Dendritic cell treated with granulocyte-macrophage colony-stimulating factor and Interleukin-4, amounts not matched to agents 40 ng/mL and 50 ng/mL, for 4 days (primary cell): Measurements from ENCODE around the gene KLF3.
A peak's percentile ranks its signal among the peaks of the same experiment; 100 is the strongest.

Experiments used
- H3K27ac Mint-ChIP-seq: one replicate; pipeline ENCODE4 v1.8.0; 2022; ENCODE audit warnings: mild to moderate bottlenecking, mixed read lengths
- H3K27me3 Mint-ChIP-seq: one replicate; pipeline ENCODE4 v1.8.0; 2022; ENCODE audit warnings: mild to moderate bottlenecking, mixed read lengths
- H3K36me3 Mint-ChIP-seq: one replicate; pipeline ENCODE4 v1.8.0; 2022; ENCODE audit warnings: low read depth, mixed read lengths
- H3K4me1 Mint-ChIP-seq: one replicate; pipeline ENCODE4 v1.8.0; 2022; ENCODE audit warnings: low read depth, mixed read lengths
- H3K4me3 Mint-ChIP-seq: one replicate; pipeline ENCODE4 v1.8.0; 2022; ENCODE audit warnings: mild to moderate bottlenecking, moderate library complexity, mixed read lengths
- H3K9me3 Mint-ChIP-seq: one replicate; pipeline ENCODE4 v1.8.0; 2022; ENCODE audit warnings: mixed read lengths
- intact Hi-C: fragments of 100-400 bp; cut with micrococcal nuclease; formaldehyde crosslinking; loops from one replicate; pipeline ENCODE4 v1.15.0; 2022

The KLF3 gene

GRCh38 chr4:38630519-38630918 is 33.5 kb upstream of the KLF3 start:
- no peaks in the 10 kb centered on the region for H3K9me3 Mint-ChIP-seq
- H3K27me3 Mint-ChIP-seq = no peaks in the 10 kb centered on the region
- no peaks in the 10 kb centered on the region for H3K36me3 Mint-ChIP-seq
- H3K4me3 Mint-ChIP-seq = no peak overlapping the region
- intact Hi-C loops = no loop called here
- no peak overlapping the region for H3K27ac Mint-ChIP-seq
- peaks cover 11% of the 10 kb centered on the region for H3K4me1 Mint-ChIP-seq

- intact Hi-C loops = no loop called here
- H3K36me3 Mint-ChIP-seq = no peaks in the 10 kb centered on the region
- H3K9me3 Mint-ChIP-seq = no peaks in the 10 kb centered on the region
- no peaks in the 10 kb centered on the region for H3K27me3 Mint-ChIP-seq
- H3K4me1 Mint-ChIP-seq = peaks cover 6% of the 10 kb centered on the region
- no peak overlapping the region for H3K27ac Mint-ChIP-seq
- no peak overlapping the region for H3K4me3 Mint-ChIP-seq
Observed at GRCh38 chr4:38634047-38634759, 29.8 kb upstream of the KLF3 start.

- H3K4me1 Mint-ChIP-seq = peaks cover 7% of the 10 kb centered on the region
- no peak overlapping the region for H3K27ac Mint-ChIP-seq
- H3K36me3 Mint-ChIP-seq = no peaks in the 10 kb centered on the region
- H3K4me3 Mint-ChIP-seq = no peak overlapping the region
- intact Hi-C loops = no loop called here
- H3K9me3 Mint-ChIP-seq = no peaks in the 10 kb centered on the region
- peaks cover 2% of the 10 kb centered on the region for H3K27me3 Mint-ChIP-seq
Observed at GRCh38 chr4:38639242-38639641, 24.8 kb upstream of the KLF3 start.

GRCh38 chr4:38641811-38642210 is 22.2 kb upstream of the KLF3 start:
- Mint-ChIP-seq H3K9me3 (no peaks in the 10 kb centered on the region), H3K27ac (no peak overlapping the region), H3K36me3 (no peaks in the 10 kb centered on the region), H3K4me3 (no peak overlapping the region), H3K27me3 (peaks cover 2% of the 10 kb centered on the region), H3K4me1 (peaks cover 5% of the 10 kb centered on the region)
- intact Hi-C loops = no loop called here

GRCh38 chr4:38644201-38644600 is 19.8 kb upstream of the KLF3 start:
- Mint-ChIP-seq H3K27ac (no peak overlapping the region), H3K9me3 (no peaks in the 10 kb centered on the region), H3K36me3 (no peaks in the 10 kb centered on the region), H3K27me3 (peaks cover 2% of the 10 kb centered on the region), H3K4me1 (peaks cover 16% of the 10 kb centered on the region), H3K4me3 (no peak overlapping the region)
- intact Hi-C loops = no loop called here

- Mint-ChIP-seq H3K4me3 (no peak overlapping the region), H3K9me3 (no peaks in the 10 kb centered on the region), H3K36me3 (no peaks in the 10 kb centered on the region), H3K27me3 (no peaks in the 10 kb centered on the region), H3K4me1 (peaks cover 15% of the 10 kb centered on the region), H3K27ac (no peak overlapping the region)
- intact Hi-C loops = no loop called here
Observed at GRCh38 chr4:38647101-38647819, 16.7 kb upstream of the KLF3 start.

GRCh38 chr4:38650133-38650532 is 13.9 kb upstream of the KLF3 start:
- no peak overlapping the region for H3K27ac Mint-ChIP-seq
- H3K4me1 Mint-ChIP-seq = peaks cover 27% of the 10 kb centered on the region
- peaks cover 1% of the 10 kb centered on the region for H3K27me3 Mint-ChIP-seq
- H3K36me3 Mint-ChIP-seq = no peaks in the 10 kb centered on the region
- no peaks in the 10 kb centered on the region for H3K9me3 Mint-ChIP-seq
- no peak overlapping the region for H3K4me3 Mint-ChIP-seq
- intact Hi-C loops = no loop called here

GRCh38 chr4:38654273-38654672 is 9.7 kb upstream of the KLF3 start:
- no peaks in the 10 kb centered on the region for H3K36me3 Mint-ChIP-seq
- no peak overlapping the region for H3K4me3 Mint-ChIP-seq
- peaks cover 3% of the 10 kb centered on the region for H3K27me3 Mint-ChIP-seq
- H3K27ac Mint-ChIP-seq = peak overlapping the region; percentile 66
- no peaks in the 10 kb centered on the region for H3K9me3 Mint-ChIP-seq
- H3K4me1 Mint-ChIP-seq = peaks cover 19% of the 10 kb centered on the region
- intact Hi-C loops = no loop called here

GRCh38 chr4:38656111-38656510 is 7.9 kb upstream of the KLF3 start:
- intact Hi-C loops = no loop called here
- Mint-ChIP-seq H3K27ac (no peak overlapping the region), H3K4me1 (peaks cover 27% of the 10 kb centered on the region)

GRCh38 chr4:38659346-38659745 is 4.7 kb upstream of the KLF3 start:
- Mint-ChIP-seq H3K36me3 (peaks cover 2% of the 10 kb centered on the region), H3K4me1 (peaks cover 36% of the 10 kb centered on the region), H3K9me3 (peaks cover 8% of the 10 kb centered on the region), H3K27ac (no peak overlapping the region), H3K4me3 (no peak overlapping the region), H3K27me3 (peaks cover 3% of the 10 kb centered on the region)
- intact Hi-C loops = no loop called here

More at GRCh38 chr4:38656111-38656510, 7.9 kb upstream of the KLF3 start:
- Mint-ChIP-seq H3K27me3 (peaks cover 3% of the 10 kb centered on the region), H3K9me3 (peaks cover 8% of the 10 kb centered on the region), H3K4me3 (no peak overlapping the region), H3K36me3 (no peaks in the 10 kb centered on the region)

GRCh38 chr4:38660838-38661237 is 3.2 kb upstream of the KLF3 start:
- intact Hi-C loops = loop anchor here (5.0 kb wide), 1 partner anchor 79 kb away; no protein-coding TSS in a partner anchor
- Mint-ChIP-seq H3K27ac (peak overlapping the region; percentile 1), H3K4me1 (peaks cover 36% of the 10 kb centered on the region), H3K27me3 (peaks cover 2% of the 10 kb centered on the region), H3K9me3 (peaks cover 8% of the 10 kb centered on the region), H3K36me3 (peaks cover 14% of the 10 kb centered on the region), H3K4me3 (no peak overlapping the region)

GRCh38 chr4:38661371-38661770 is 2.6 kb upstream of the KLF3 start:
- Mint-ChIP-seq H3K36me3 (peaks cover 20% of the 10 kb centered on the region), H3K27me3 (peaks cover 2% of the 10 kb centered on the region), H3K27ac (no peak overlapping the region), H3K4me1 (peaks cover 40% of the 10 kb centered on the region), H3K4me3 (no peak overlapping the region), H3K9me3 (peaks cover 8% of the 10 kb centered on the region)
- intact Hi-C loops = loop anchor here (5.0 kb wide), 1 partner anchor 79 kb away; no protein-coding TSS in a partner anchor

GRCh38 chr4:38662522-38663089 is 1.4 kb upstream of the KLF3 start:
- H3K4me1 Mint-ChIP-seq = peaks cover 46% of the 10 kb centered on the region
- peaks cover 8% of the 10 kb centered on the region for H3K9me3 Mint-ChIP-seq
- H3K27me3 Mint-ChIP-seq = peaks cover 2% of the 10 kb centered on the region
- intact Hi-C loops = loop anchor here (5.0 kb wide), 1 partner anchor 80 kb away; no protein-coding TSS in a partner anchor
- peak overlapping the region; percentile 70 for H3K4me3 Mint-ChIP-seq
- H3K36me3 Mint-ChIP-seq = peaks cover 21% of the 10 kb centered on the region
- peak overlapping the region; percentile 83 for H3K27ac Mint-ChIP-seq
